GM21390 (cell line): ENCODE data around the gene MMP14.

ENCODE experiments used
- ATAC-seq: cut with Tn5 transposase; IDR thresholded peaks from one replicate; pipeline ENCODE4 v1.9.1; 2021; ENCODE audit not compliant: unreplicated experiment

The MMP14 gene

DNA sequence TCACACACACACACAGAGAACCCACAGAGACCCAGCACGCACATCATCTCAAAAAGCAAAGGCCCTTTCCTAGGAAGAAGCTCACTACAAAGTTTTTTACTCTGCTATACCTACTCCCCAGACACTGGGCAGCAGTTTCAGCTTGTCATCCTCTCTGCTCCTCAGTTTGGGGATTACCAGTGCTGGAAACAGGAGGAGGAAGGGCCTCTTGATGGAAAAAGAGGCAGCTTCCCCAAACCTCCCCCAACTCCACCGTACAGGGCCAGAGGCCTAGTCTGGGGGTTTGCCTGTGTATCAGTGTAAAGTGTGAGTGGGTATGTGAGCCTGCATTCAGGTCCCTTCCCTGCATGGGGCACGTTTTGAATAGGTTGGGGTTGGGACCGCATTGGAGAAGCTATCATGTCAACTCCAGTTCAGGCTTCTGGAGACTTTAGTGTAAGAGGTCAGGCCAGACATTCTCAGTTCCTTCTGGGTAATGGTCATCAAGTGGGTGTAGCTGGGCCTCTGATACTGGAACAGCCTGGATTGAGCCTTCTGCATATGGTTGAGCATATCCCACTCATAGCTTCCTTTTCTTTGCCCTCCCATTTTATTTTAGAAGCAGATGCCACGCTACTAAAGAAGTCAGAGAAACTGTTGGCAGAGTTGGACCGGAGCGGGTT is 47.8 kb downstream of the MMP14 start:
- no peak for ATAC-seq

DNA sequence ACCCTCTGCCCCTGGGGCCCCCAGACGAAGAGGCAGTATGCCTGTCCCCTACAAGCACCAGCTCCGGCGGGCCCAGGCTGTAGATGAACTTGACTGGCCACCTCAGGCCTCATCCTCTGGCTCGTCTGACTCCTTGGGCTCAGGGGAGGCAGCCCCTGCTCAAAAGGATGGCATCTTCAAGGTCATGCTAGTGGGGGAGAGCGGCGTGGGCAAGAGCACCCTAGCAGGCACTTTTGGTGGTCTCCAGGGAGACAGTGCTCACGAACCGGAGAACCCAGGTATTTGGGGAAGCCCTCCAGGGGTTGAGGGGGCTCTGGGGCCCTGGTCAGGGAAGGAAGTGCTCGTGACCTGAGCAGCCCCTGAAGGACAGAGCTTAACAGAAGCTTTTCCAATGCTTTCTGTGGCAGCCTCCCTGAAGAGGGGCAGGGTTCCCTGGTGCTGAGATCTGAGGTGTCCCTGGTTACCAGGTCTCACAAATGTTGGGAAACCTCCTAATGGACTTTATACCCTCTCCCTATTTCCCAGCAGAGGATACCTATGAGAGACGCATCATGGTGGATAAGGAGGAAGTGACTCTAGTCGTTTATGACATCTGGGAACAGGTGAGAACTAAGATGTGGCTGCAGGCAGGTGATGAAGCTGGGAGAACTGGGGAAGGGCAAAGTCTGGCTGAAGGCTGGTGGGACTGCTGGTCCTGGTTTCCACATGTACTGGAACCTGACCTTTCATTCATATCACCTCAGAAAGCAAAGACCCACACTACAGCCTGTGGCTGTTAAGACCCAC is 48.5 kb downstream of the MMP14 start:
- ATAC-seq = no peak

DNA sequence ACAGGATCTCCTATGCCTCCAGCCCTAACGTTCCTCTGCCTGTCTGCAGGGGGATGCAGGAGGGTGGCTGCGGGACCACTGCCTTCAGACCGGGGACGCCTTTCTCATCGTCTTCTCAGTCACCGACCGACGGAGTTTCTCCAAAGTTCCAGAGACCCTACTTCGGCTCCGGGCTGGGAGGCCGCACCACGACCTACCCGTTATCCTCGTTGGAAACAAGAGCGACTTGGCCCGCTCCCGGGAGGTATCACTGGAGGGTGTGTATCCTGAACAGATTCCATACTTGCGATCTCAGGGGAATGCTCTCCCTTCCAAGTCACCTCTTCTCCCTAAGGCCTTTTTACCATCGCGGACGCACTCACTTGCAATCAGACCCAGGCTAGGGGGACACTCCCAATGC is 49.6 kb downstream of the MMP14 start:
- no peak for ATAC-seq

- ATAC-seq = peak; percentile 37
These were observed 50.3 kb downstream of the MMP14 start for GRCh38 chr14:22886500-22887259.

GRCh38 chr14:22887260-22887989 is 51.0 kb downstream of the MMP14 start:
- ATAC-seq = peak; percentile 41

- ATAC-seq = peak; percentile 50
These were observed 51.6 kb downstream of the MMP14 start for GRCh38 chr14:22887990-22888378.

DNA sequence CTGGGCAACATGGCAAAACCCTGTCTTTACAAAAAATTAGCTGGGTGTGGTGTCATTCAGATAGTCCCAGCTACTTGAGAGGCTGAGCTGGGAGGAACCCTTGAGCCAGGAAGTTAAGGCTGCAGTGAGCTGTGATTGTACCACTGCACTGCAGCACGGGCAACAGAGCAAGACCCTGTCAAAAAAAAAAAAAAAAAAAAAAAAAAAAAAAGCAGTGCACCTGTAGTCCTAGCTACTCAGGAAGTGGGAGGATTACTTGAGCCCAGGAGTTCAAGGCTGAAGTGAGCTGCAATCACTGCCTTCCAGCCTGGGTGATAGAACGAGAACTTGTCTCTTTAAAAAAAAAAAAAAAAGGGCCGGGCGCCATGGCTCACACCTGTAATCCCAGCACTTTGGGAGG is 52.3 kb downstream of the MMP14 start:
- ATAC-seq = no peak

GRCh38 chr14:22890416-22890815 is 54.0 kb downstream of the MMP14 start:
- no peak for ATAC-seq

DNA sequence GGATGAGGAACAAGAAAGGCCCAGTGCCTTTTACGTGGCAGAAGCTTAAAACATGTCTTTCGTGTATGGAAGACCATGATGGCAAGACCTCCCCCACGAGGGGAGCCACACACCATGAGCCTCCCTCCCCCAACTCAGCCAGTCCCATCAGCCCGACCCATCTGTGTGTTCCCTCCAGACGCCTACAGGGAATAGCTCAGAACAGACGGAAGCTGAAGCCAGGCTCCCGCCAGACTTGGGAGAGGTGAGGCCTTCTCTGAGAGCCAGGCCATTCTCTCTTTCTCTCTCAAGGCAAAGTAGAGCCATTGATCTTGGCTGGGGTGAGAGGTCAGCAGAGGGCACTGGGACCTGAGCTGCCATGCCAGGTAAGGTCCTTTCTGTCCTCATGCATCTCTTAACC is 56.1 kb downstream of the MMP14 start:
- ATAC-seq = no peak

DNA sequence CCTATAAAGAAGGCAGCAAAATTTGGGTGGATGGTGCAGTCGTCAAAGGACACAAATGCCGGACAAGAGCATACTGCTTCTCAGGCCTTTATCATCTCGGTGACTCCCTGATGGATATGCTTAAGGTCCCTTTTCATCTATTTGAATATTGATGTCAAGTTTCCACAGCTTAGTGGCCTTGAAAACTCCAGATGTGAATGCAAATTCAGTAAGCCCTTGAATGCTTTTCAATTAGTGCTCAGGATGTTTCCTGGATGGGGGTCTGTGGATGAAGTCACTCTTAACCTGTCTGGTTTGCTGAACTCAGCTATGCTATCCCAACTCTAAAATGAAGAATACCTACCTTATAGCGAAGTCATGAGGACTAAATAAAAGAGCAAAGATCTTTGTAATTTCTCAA is 57.3 kb downstream of the MMP14 start:
- no peak for ATAC-seq

- no peak for ATAC-seq
These were observed 59.0 kb downstream of the MMP14 start for GRCh38 chr14:22895402-22895801.

DNA sequence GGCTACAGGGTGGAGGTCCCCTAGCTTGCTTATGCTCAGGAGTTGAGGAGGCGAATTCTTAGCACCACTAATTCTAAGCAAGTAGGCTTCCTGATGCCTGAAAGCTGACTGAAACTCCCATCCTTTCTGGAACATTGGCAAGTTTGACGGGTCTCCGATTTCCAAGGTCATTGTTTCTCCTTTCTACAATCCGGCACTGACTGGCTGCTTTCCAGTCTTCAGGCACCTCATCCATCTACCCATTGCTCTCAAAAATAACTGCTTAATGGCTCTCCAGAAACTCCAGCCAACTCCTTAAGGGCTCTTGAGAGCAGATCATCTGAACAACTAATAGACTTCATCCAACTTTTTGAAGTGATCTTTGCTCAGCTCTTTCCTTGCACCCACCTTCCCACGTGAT is 60.0 kb downstream of the MMP14 start:
- ATAC-seq = no peak

GRCh38 chr14:22896760-22897159 is 60.4 kb downstream of the MMP14 start:
- no peak for ATAC-seq

- no peak for ATAC-seq
These were observed 61.0 kb downstream of the MMP14 start for GRCh38 chr14:22897357-22897756.
